HFF-Myc (cell line): ENCODE measurements around the gene GLIPR1L2.
"Not testable (repeated sequence)": the region's sequence is repeated elsewhere in the genome, so short reads cannot be mapped to it uniquely, and the experiment has no call there.

Experiments used
- DNase-seq: peaks from one replicate; pipeline ENCODE4 v3.0.0-alpha.2; 2011; ENCODE audit warnings: low read depth; ENCODE audit errors: extremely low read depth
- H3K4me3 ChIP-seq: replicated peaks from 2 replicates; pipeline ENCODE4 v1.5.1; 2011; ENCODE audit warnings: low read depth, mild to moderate bottlenecking, control low read depth, low read length
- CTCF ChIP-seq: IDR thresholded peaks from 2 replicates; pipeline ENCODE4 v1.5.1; 2012; ENCODE audit warnings: mild to moderate bottlenecking, low read depth, low read length, control low read depth; ENCODE audit errors: missing control alignments

Gene GLIPR1L2

DNA sequence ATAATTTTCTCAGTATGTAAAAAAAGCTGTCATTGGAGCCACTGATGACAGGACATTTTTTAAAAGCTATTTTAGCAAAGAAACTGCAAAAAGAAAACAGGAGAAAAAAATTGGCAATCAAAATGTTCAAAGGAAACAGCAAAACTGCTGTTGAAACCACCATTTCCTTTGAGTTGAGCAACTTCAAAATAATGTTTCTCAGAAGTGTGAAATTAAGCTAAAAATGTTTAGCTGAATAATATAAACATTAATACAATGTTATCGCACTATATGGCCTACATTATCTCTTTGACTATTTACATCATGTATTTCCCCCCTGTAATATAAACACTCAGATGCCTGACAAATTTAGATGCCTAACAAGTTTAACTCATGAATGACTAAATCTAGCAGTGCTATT lies 66.3 kb downstream of the GLIPR1L2 start:
- no peak for TF ChIP-seq CTCF

DNA sequence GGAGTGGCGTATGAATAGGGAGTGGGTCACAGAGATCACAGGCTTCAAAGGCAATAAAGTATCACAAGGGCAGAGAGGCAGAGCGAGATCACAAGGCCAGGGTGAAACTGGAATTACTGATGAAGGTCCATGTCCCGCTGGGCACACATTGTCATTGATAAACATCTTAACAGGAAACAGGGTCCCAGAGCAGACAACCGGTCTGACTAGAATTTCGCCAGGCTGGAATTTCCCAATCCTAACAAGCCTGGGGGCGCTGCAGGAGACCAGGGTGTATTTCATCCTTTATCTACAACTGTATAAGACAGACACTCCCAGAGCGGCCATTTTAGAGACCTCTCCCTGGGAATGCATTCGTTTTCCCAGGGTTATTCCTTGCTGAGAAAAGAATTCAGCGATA lies 67.0 kb downstream of the GLIPR1L2 start:
- not testable (repeated sequence) for H3K4me3 ChIP-seq, DNase-seq

More for the DNA sequence above, 66.3 kb downstream of the GLIPR1L2 start:
- no peak for DNase-seq
- no peak overlapping the region for H3K4me3 ChIP-seq

DNA sequence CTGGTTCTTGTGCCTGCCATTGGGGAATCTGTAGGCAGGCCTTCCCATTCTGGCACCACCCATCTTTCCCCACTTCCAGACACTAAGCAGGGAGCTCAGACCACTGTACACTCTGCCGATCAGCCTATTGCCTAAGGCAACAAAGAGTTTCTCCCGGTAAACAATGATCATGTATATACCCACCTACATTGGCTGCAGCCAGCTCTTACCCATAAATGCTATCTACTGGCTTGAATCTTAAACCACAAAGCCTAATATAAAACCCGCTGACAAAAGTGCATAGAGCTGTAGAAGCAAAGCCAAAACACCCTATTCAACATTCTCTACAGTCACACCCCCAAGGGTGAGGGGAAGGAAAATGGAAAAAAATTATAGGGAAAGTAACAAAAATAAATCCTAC lies 68.9 kb downstream of the GLIPR1L2 start:
- no peak for TF ChIP-seq CTCF
- DNase-seq: no peak
- no peak overlapping the region for H3K4me3 ChIP-seq

- DNase-seq: no peak
- no peak overlapping the region for H3K4me3 ChIP-seq
- no peak for TF ChIP-seq CTCF
Observed at GRCh38 chr12:75460204-75460603, 69.3 kb downstream of the GLIPR1L2 start.

- DNase-seq: no peak
- no peak for TF ChIP-seq CTCF
- no peak overlapping the region for H3K4me3 ChIP-seq
Observed at GRCh38 chr12:75471902-75472890, 81.3 kb downstream of the GLIPR1L2 start.

- no peak overlapping the region for H3K4me3 ChIP-seq
- no peak for TF ChIP-seq CTCF
- no peak for DNase-seq
Observed at GRCh38 chr12:75474116-75474515, 83.2 kb downstream of the GLIPR1L2 start.

DNA sequence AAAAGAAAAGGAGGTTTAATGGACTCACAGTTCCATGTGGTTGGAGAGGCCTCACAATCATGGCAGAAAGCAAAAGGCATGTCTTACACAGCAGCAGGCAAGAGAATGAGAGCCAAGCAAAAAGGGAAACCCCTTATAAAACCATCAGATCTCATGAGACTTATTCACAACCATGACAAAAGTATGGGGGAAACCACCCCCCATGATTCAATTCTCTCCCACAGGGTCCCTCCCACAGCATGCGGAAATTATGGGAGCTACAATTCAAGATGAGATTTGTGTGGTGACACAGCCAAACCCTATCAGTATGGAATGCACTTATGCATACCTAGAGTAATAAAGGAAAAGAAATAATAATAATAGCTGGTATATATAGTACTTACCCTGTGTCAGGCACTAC lies 85.2 kb downstream of the GLIPR1L2 start:
- DNase-seq: no peak
- H3K4me3 ChIP-seq: no peak overlapping the region
- no peak for TF ChIP-seq CTCF
